Liver (tissue), 9 donors: ENCODE measurements around the gene PTPN2. TPM values are rescaled to one million over a fixed set of nuclear protein-coding genes. Genes with fewer than 3 reads are reported as not detected.
"Not testable (repeated sequence)": the region's sequence is repeated elsewhere in the genome, so short reads cannot be mapped to it uniquely, and the experiment has no call there.

Experiments used
- DNase-seq: peaks from one replicate; pipeline ENCODE4 v3.0.0-alpha.2; 2017; ENCODE audit warnings: low spot score
- H3K27ac ChIP-seq, 2 donors: one replicate each; pipeline ENCODE4 v1.7.0; 2013; ENCODE audit warnings: inconsistent platforms in 2 of 2, low read length in 2 of 2, control low read depth in 1 of 2, low read depth in 1 of 2, mild to moderate bottlenecking in 1 of 2
- H3K27me3 ChIP-seq, 4 donors: one replicate each; pipeline versions ENCODE4 v1.6.1 to v1.7.0; 2013; ENCODE audit warnings: low read length in 3 of 4, inconsistent platforms in 1 of 4, mild to moderate bottlenecking in 1 of 4, moderate library complexity in 1 of 4; ENCODE audit not compliant: control insufficient read depth in 4 of 4, insufficient read depth in 4 of 4
- H3K36me3 ChIP-seq, 4 donors: one replicate each; pipeline versions ENCODE4 v1.6.1 to v1.7.0; 2013; ENCODE audit warnings: low read length in 3 of 4, mild to moderate bottlenecking in 3 of 4, low read depth in 1 of 4, moderate library complexity in 1 of 4; ENCODE audit not compliant: control insufficient read depth in 4 of 4, insufficient read depth in 3 of 4
- H3K4me1 ChIP-seq, 4 donors: one replicate each; pipeline versions ENCODE4 v1.6.1 to v1.7.0; 2013; ENCODE audit warnings: low read length in 3 of 4, mild to moderate bottlenecking in 3 of 4, moderate library complexity in 1 of 4; ENCODE audit not compliant: control insufficient read depth in 4 of 4, insufficient read depth in 4 of 4
- H3K4me3 ChIP-seq, 3 donors: one replicate each; pipeline versions ENCODE4 v1.6.1 to v1.7.0; 2013; ENCODE audit warnings: low read length in 3 of 3, control low read depth in 1 of 3, low read depth in 1 of 3, mild to moderate bottlenecking in 1 of 3
- H3K9ac ChIP-seq, 2 donors: one replicate each; pipeline ENCODE4 v1.7.0; 2013; ENCODE audit warnings: low read length in 2 of 2, mild to moderate bottlenecking in 2 of 2, moderate library complexity in 2 of 2, control low read depth in 1 of 2, low read depth in 1 of 2
- H3K9me3 ChIP-seq, 4 donors: one replicate each; pipeline versions ENCODE4 v1.6.1 to v1.7.0; 2013; ENCODE audit warnings: low read length in 3 of 4; ENCODE audit not compliant: control insufficient read depth in 4 of 4
- ATF3 ChIP-seq: IDR thresholded peaks from 2 replicates; pipeline ENCODE4 v1.6.1; 2016; ENCODE audit warnings: antibody characterized with exemption
- CTCF ChIP-seq: fragments of 150-350 bp; IDR thresholded peaks from 2 replicates; pipeline ENCODE4 v1.5.1; 2017; ENCODE audit warnings: improper control_type of control experiment, low read depth, low read length; ENCODE audit not compliant: missing input control
- FOXA2 ChIP-seq: IDR thresholded peaks from 2 replicates; pipeline ENCODE4 v1.6.1; 2016; ENCODE audit warnings: antibody characterized with exemption
- GABPA ChIP-seq, 2 donors: IDR thresholded peaks in 1 of 2; conservative IDR thresholded peaks in 1 of 2; 2 replicates each; pipeline ENCODE4 v1.6.1; 2016; ENCODE audit warnings: antibody characterized with exemption in 2 of 2, mild to moderate bottlenecking in 1 of 2, moderate library complexity in 1 of 2
- HNF4G ChIP-seq: IDR thresholded peaks from 2 replicates; pipeline ENCODE4 v1.6.1; 2016; ENCODE audit warnings: antibody characterized with exemption
- JUND ChIP-seq, 2 donors: IDR thresholded peaks; 2 replicates each; pipeline ENCODE4 v1.6.1; 2016; ENCODE audit warnings: antibody characterized with exemption in 2 of 2
- NR2F2 ChIP-seq: IDR thresholded peaks from 2 replicates; pipeline ENCODE4 v1.6.1; 2016; ENCODE audit warnings: antibody characterized with exemption
- REST ChIP-seq: IDR thresholded peaks from 2 replicates; pipeline ENCODE4 v1.6.1; 2016; ENCODE audit warnings: antibody characterized with exemption, mild to moderate bottlenecking
- YY1 ChIP-seq: IDR thresholded peaks from 2 replicates; pipeline ENCODE4 v1.6.1; 2016; ENCODE audit warnings: antibody characterized with exemption, mild to moderate bottlenecking
- ZBTB33 ChIP-seq: IDR thresholded peaks from 2 replicates; pipeline ENCODE4 v1.6.1; 2016; ENCODE audit warnings: antibody characterized with exemption
- WGBS: extraction: QIAGEN DNeasy Blood & Tissue Kit; methylation state at CpG from one replicate; pipeline ENCODE4 v1.1.7; 2013; 5-methylcytosine and 5-hydroxymethylcytosine counted together
- polyA plus RNA-seq, 2 donors: library from polyadenylated mRNA; stranded (reverse) in 1 of 2; unstranded in 1 of 2; fragments of 200-250 nt in 1 of 2; fragments of >200 nt in 1 of 2; fragmentation: Nextera tagmentation in 1 of 2; extraction: Ambion mirVana in 1 of 2; gene quantifications; one replicate each; pipeline versions ENCODE4 v1.2.1 to v1.2.3, GENCODE V29; 2013 to 2015
- total RNA-seq, 2 donors: library from RNA; depleted of rRNA; stranded (reverse); fragments of >200 nt; gene quantifications; one replicate each; pipeline ENCODE4 v1.2.3, GENCODE V29; 2014
- donor health status: healthy.
- donor health status: healthy.
- donor health status: healthy.
- donor health status: healthy.
- donor health status: healthy.

Gene PTPN2
- total and polyA plus RNA-seq, 4 donors = 9.2 to 21.2 (median 14.9) TPM

- TF ChIP-seq REST (no peak), HNF4G (no peak), YY1 (no peak), GABPA (IDR thresholded peaks at IDR 0.05 in 1 of 2, conservative IDR thresholded peaks at IDR 0.05 in 1 of 2) (no peak), ATF3 (no peak)
These were observed 118.9 kb downstream of the PTPN2 start (continued) for GRCh38 chr18:12765126-12765525.

GRCh38 chr18:12758566-12758965, 125.5 kb downstream of the PTPN2 start:
- not testable (repeated sequence) for H3K9ac ChIP-seq, H3K27ac ChIP-seq
- 84% methylated on average over 3 of the region's 3 CpGs for WGBS

GRCh38 chr18:12756619-12757239, 127.3 kb downstream of the PTPN2 start:
- 94% methylated on average over 14 of the region's 14 CpGs for WGBS
- not testable (repeated sequence) for DNase-seq

More at GRCh38 chr18:12758566-12758965, 125.5 kb downstream of the PTPN2 start:
- not testable (repeated sequence) for DNase-seq, H3K4me3 ChIP-seq, H3K27me3 ChIP-seq, H3K36me3 ChIP-seq, H3K9me3 ChIP-seq, H3K4me1 ChIP-seq

GRCh38 chr18:12755606-12756005, 128.4 kb downstream of the PTPN2 start:
- not testable (repeated sequence) for H3K27ac ChIP-seq, H3K9ac ChIP-seq, DNase-seq, H3K4me3 ChIP-seq, H3K4me1 ChIP-seq, H3K27me3 ChIP-seq, H3K9me3 ChIP-seq, H3K36me3 ChIP-seq
- 96% methylated on average over 6 of the region's 6 CpGs for WGBS

More at GRCh38 chr18:12756619-12757239, 127.3 kb downstream of the PTPN2 start:
- not testable (repeated sequence) for H3K9ac ChIP-seq, H3K27ac ChIP-seq, H3K4me1 ChIP-seq, H3K4me3 ChIP-seq, H3K36me3 ChIP-seq, H3K9me3 ChIP-seq, H3K27me3 ChIP-seq

GRCh38 chr18:12754511-12754910, 129.5 kb downstream of the PTPN2 start:
- 91% methylated on average over 6 of the region's 6 CpGs for WGBS
- DNase-seq = no peak
- no peaks in the 10 kb centered on the region for H3K9me3 ChIP-seq
- no peaks in the 10 kb centered on the region for H3K36me3 ChIP-seq
- no peaks in the 10 kb centered on the region for H3K27me3 ChIP-seq
- no peak overlapping the region for H3K27ac ChIP-seq
- no peak overlapping the region for H3K4me3 ChIP-seq
- H3K9ac ChIP-seq = no peak overlapping the region
- no peaks in the 10 kb centered on the region for H3K4me1 ChIP-seq
- no peak for TF ChIP-seq YY1
- TF ChIP-seq HNF4G = no peak
- TF ChIP-seq CTCF = no peak
- TF ChIP-seq JUND (IDR thresholded peaks at IDR 0.05) = no peak
- no peak for TF ChIP-seq ZBTB33
- TF ChIP-seq NR2F2 = no peak
- TF ChIP-seq FOXA2 = no peak
